Measurements from ENCODE around the gene SLC13A4. TPM values are rescaled to one million over a fixed set of nuclear protein-coding genes. Genes with fewer than 3 reads are reported as not detected.

The SLC13A4 gene
- total and polyA plus RNA-seq, 2 of the 4 experiments (the other 2 are of a cell fraction), result 0.10 TPM; not detected in 1

- Histone ChIP-seq H3K18ac (ENCODE audit: low read depth, low read length) (no peak overlapping the region), H2AK9ac (replicated peaks; ENCODE audit: low read depth, low read length, poor library complexity) (no peak overlapping the region), H3K4me1 (ENCODE audit: control insufficient read depth, insufficient read depth, low read length) (no peaks in the 10 kb centered on the region), H3K79me1 (ENCODE audit: low read depth in 1 of 2, low read length in 2 of 2) (no peaks in the 10 kb centered on the region), H3K14ac (replicated peaks; ENCODE audit: low read depth, low read length) (no peak overlapping the region), H3K56ac (ENCODE audit: extremely low read depth, insufficient read depth, low read length) (no peak overlapping the region), H2BK20ac (ENCODE audit: low read depth, low read length) (no peak overlapping the region), H2BK15ac (ENCODE audit: low read depth, low read length) (no peak overlapping the region), H2AK5ac (ENCODE audit: low read depth, low read length) (no peak overlapping the region), H3K4me2 (ENCODE audit: low read depth, low read length) (no peak overlapping the region), H4K20me1 (ENCODE audit: insufficient read depth, low read length) (no peaks in the 10 kb centered on the region), H3K4ac (ENCODE audit: low read depth, low read length) (no peak overlapping the region), H2BK120ac (ENCODE audit: low read depth, low read length) (no peak overlapping the region), H3K4me3 (ENCODE audit: insufficient read depth, low read depth, low read length) (no peak overlapping the region), H3K23ac (ENCODE audit: low read depth, low read length) (no peak overlapping the region), H4K8ac (ENCODE audit: low read depth in 2 of 2, low read length in 2 of 2) (no peak overlapping the region), H3K36me3 (ENCODE audit: control insufficient read depth, insufficient read depth, low read length) (peaks cover 16% of the 10 kb centered on the region), H3K9me1 (ENCODE audit: insufficient read depth, low read length) (no peaks in the 10 kb centered on the region), H3K9ac (ENCODE audit: low read depth, low read length) (no peak overlapping the region), H2BK5ac (ENCODE audit: low read depth, low read length, poor library complexity, severe bottlenecking) (no peak overlapping the region), H4K5ac (ENCODE audit: low read depth, low read length) (no peak overlapping the region), H2AFZ (replicated peaks; ENCODE audit: low read length, poor library complexity) (no peak overlapping the region), H3K27me3 (ENCODE audit: control insufficient read depth, insufficient read depth, low read length) (no peaks in the 10 kb centered on the region), H4K91ac (ENCODE audit: insufficient read depth, low read depth, low read length) (no peak overlapping the region), H3K9me3 (ENCODE audit: control insufficient read depth, insufficient read depth, low read length) (no peaks in the 10 kb centered on the region), H3K27ac (ENCODE audit: insufficient read depth, low read length) (no peak overlapping the region)
- CTCF ChIA-PET, result interaction anchor here (0.5 to 2.2 kb wide), 15 partner anchors 15 to 1981 kb away, joined by 3 to 13 read pairs (median 5); partner anchors contain the start of gene STMP1
- POLR2A ChIA-PET (ENCODE audit: unreplicated experiment), result no interaction called here
- ATAC-seq (ENCODE audit: low read depth), result no peak
- no peak for DNase-seq
- intact Hi-C loops (cut with micrococcal nuclease), result loop anchor here (2.0 to 10.0 kb wide), 3 partner anchors 24 to 960 kb away; no protein-coding TSS in a partner anchor
- in situ Hi-C loops (cut with MboI; ENCODE audit: low sequenced_read_pairs), result loop anchor here (10.0 kb wide), 1 partner anchor 370 kb away; no protein-coding TSS in a partner anchor
- BruUV-seq (replicated peaks), result no TSS peak
- TF ChIP-seq RAD21 (IDR thresholded peaks at IDR 0.05; ENCODE audit: low read length) (no peak), MAFK (IDR thresholded peaks at IDR 0.05; ENCODE audit: low read depth, low read length) (no peak), SMC3 (IDR thresholded peaks at IDR 0.05; ENCODE audit: low read depth, low read length) (no peak), RCOR1 (IDR thresholded peaks at IDR 0.05; ENCODE audit: insufficient replicate concordance, low read length) (no peak), MAZ (IDR thresholded peaks at IDR 0.05; ENCODE audit: borderline replicate concordance, low read depth, low read length) (no peak), POLR2A (IDR thresholded peaks at IDR 0.05; ENCODE audit: low read depth, low read length) (no peak), BHLHE40 (IDR thresholded peaks at IDR 0.05; ENCODE audit: low read depth, low read length) (no peak), CTCF (conservative IDR thresholded peaks at IDR 0.05; ENCODE audit: low read depth, low read length) (no peak), RFX5 (IDR thresholded peaks at IDR 0.05; ENCODE audit: low read depth, low read length) (no peak), NFE2L2 (IDR thresholded peaks at IDR 0.05; ENCODE audit: low read depth, low read length) (no peak), FOS (IDR thresholded peaks at IDR 0.05; ENCODE audit: low read depth, low read length) (no peak), CEBPB (IDR thresholded peaks at IDR 0.05; ENCODE audit: low read depth, low read length) (no peak), CHD1 (IDR thresholded peaks at IDR 0.05; ENCODE audit: low read depth, low read length) (no peak), MXI1 (IDR thresholded peaks at IDR 0.05; ENCODE audit: borderline replicate concordance, low read depth, low read length) (no peak)
- TF ChIP-seq, protein P1, sequence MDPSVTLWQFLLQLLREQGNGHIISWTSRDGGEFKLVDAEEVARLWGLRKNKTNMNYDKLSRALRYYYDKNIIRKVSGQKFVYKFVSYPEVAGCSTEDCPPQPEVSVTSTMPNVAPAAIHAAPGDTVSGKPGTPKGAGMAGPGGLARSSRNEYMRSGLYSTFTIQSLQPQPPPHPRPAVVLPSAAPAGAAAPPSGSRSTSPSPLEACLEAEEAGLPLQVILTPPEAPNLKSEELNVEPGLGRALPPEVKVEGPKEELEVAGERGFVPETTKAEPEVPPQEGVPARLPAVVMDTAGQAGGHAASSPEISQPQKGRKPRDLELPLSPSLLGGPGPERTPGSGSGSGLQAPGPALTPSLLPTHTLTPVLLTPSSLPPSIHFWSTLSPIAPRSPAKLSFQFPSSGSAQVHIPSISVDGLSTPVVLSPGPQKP (IDR thresholded peaks at IDR 0.05; ENCODE audit: borderline replicate concordance, low read depth, low read length), result no peak
- TF ChIP-seq, protein P2, sequence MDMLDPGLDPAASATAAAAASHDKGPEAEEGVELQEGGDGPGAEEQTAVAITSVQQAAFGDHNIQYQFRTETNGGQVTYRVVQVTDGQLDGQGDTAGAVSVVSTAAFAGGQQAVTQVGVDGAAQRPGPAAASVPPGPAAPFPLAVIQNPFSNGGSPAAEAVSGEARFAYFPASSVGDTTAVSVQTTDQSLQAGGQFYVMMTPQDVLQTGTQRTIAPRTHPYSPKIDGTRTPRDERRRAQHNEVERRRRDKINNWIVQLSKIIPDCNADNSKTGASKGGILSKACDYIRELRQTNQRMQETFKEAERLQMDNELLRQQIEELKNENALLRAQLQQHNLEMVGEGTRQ (IDR thresholded peaks at IDR 0.05; ENCODE audit: low read depth, low read length), result no peak
- no CpG with 5 or more reads among the region's 3 CpGs for WGBS, 2 experiments (ENCODE audit: extremely low coverage in 2 of 2, insufficient read length in 1 of 2)
- dilution Hi-C loops (cut with HindIII; ENCODE audit: low sequenced_read_pairs, unreplicated experiment), result no loop called here
Observed at GRCh38 chr7:135644729-135645128, 83.3 kb downstream of the SLC13A4 start.

Measured in IMR-90 (cell line).